ENCODE data around the gene DCP1B.

DCP1B gene

DNA sequence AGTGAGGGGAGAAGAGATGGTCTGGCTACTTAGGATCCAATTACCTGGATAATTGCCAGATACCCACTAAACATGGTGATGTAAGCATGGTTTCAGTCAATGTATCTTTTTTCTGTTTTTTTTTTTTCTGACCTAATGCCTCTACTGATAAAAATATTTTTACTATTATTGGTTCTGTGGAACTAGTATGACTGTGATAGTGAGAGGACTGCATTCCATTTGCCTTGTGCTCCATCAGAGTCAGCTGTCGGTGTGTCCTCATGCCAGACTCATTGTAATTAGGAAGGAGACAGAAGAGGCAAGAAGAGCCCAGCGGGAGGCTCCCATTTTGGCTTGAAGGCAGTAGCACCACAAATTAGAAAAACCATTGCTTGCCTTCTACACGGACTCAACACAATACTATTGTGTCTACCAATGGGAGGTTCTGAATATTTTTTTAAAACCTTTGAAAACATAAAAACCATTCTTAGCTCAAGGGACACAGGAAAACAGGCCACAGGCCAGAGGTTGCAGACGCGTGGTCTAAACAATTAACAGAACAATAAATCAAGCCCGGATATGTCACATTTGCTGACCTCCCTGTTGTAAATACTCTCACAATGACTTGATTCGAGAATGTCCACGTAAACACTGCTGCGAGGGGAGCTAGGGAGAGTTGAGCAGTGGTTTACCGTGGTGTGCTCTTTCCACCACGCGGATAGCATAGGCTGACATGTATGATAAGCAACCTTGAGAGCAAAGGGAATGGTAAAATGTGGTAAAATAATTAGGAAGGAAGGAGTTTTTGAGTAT is 13.5 kb upstream of the DCP1B start:
- no peak for DNase-seq (ENCODE audit: low read depth)

DNA sequence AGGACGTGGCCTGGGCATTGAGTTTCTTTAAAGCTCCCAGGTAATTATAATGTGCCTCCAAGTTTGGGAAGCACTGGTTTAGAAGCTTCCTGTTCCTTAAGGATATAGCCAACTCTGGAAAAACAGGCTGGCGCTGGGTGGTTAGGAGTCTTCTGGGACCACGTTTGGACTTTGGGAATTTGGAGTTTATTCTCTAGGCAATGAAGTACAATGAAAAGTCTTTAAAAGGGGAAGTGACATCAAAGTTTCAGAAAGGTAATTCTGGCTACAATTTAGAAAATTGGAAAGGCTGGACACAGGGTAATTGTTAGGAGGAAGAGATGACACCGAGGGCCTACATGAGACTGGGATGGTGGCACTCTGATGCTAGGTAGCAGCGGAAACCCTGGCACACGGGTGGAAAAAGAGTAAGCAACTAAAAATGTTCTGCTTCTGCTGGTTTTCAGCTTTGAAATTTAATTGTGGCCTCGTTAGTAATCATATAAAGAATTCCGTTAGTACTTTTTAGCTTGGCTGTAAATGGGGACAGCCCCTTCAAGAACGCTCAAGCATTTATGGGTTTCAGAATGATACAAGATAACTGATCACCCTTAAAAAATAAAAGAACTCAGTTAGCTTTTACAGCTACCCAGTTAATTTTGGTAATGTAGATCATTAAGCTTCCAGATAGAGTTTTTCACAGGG is 12.7 kb upstream of the DCP1B start:
- DNase-seq (ENCODE audit: low read depth): no peak

DNA sequence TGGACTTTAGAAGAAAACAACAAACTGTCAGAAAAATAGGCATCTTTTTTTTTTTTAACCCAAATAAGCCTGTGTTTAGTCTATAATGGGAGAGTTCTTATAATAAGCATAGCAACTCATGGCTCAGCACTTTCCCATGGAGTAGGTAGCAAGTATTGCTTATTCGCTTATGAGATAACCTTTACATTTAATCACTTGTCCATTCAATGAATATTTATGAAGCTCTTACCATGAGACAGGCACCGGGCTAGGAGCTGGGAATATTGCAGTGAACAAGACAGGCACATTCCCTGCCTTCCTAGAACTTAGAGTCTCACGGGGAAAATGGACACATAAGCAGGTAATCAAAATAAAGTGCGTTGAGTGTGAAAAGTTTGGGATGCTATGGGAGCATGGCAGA is 10.0 kb upstream of the DCP1B start:
- DNase-seq (ENCODE audit: low read depth): no peak

DNA sequence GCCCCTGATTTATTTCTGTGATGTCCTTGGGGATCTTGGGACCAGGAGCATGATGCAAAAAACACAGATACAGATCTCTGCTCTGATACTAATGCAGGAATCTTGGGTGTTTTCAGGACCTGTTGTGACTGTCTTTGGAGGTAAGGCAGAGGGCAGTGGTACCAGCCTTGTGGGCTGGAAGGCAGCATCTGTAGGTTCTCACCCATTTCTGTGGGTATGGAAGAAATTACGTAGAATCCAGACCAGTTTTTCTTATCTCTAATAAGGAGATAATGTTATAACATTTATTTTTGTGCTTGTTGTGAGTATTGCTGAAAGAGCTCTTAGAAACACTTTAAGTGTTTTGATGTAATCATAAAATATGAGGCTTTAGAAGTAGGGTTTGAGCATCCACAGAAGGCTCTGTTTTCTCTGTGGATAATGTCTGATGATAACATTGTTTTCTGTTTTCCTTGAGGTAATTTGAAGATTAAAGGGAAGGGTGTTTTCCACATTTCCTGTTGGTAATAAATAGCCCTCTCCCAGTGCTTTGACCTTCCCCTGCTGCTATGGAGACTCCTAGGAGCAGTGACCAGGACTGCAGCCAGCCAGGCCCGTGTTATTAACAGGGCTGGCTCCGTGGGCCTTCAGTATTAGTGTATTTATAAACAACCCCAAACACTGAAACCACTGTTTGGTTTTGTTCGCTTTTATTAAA is 9.4 kb upstream of the DCP1B start:
- DNase-seq (ENCODE audit: low read depth): no peak

DNA sequence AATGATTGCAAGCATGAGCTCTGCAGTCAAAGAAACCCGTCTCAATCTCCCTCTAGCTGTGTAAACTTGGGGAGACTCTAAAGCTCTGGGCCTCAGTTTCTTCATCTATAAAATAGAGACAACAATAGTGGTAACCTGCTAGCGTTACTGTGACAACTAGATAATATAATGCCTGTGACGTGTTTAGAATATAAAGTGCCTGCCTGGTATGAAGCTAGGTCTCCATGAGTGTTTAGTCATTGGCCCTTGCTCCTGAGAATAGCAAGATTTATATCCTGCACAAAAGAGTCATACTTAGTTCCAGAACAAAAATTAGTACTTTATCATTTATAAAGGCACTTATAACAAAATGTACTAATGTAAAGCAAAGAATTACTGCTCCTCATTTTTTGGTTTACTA is 8.8 kb upstream of the DCP1B start:
- no peak for DNase-seq (ENCODE audit: low read depth)

DNA sequence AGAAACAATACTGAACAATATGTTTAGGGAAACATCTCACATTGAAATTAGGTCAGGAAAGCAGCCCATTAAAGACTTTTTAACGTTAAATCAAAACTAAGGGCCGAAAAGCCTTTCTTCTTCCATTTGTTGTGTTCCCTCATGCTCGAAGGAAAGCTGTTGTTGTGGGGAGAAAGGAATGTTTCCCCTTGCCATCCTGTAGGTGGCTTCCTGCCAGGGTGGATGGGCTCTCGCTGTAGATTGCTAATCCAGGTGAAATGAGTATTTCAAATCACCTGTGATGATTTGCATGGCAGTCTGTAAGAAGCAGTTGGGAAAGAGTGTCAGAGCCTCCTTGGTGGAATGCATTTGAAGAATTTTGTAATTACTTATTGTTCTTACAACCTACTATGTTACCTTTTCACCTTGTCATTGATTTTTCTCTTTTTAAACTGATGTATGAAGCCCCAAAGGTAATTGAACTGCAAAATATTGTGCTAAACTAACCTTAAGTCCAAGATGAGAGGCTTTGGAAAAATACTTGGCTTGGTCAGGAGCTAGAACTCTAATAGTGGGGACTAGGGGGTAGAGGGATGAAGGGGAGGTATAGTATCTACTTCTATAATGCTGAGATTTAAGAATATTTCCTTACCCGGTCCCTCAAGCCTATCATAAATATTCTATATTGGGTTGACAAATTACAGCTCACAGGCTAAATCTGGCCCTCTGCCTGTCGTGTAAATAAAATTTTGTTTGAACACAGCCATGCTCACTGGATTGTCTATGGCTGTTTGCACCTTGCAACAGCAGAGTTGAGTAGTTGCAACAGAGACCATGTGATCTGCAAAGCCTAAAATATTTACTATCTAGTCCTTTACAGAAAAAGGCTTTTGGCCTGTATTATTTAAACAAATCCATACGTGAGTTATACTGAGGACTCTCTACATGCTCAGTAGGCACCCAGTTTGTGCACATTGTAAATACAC is 7.7 kb upstream of the DCP1B start:
- no peak for DNase-seq (ENCODE audit: low read depth)

DNA sequence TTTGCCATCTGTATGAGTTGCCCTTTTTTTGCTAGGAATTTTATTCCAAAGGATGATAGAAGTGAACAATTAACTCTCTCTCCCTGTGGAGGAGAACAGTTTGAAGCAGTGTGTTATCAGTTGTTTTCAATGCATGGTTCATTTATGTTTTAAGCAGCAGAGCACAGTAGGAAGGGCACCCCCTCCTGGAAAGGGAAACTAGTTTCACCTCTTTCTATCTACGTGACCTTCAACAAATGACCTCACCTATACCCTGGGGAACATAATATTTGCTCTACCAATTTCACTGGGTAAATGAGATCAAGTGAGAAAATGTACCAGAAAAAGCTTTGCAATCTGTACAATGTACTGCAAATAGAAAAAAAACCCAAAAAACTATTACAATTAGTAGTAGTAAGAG is 5.4 kb upstream of the DCP1B start:
- no peak for DNase-seq (ENCODE audit: low read depth)

DNA sequence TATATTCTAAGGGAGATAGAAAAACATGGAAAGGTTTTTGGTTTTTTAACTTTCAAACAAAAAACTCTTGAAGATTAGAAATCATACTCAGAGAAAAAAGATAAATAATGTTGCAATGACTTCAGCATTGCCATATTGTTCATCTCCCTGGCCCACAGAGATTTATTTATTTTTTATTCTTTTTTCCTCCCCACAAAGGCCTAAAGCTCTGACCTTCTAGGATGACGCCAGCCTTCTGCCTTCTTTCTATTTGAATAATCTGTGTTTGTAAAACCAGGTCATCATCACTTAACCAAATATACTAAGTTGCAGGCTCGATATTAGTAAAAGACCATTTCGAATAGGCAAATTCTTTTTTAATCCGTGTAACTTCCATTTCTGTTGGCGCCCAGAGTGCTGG is 4.4 kb upstream of the DCP1B start:
- no peak for DNase-seq (ENCODE audit: low read depth)

DNA sequence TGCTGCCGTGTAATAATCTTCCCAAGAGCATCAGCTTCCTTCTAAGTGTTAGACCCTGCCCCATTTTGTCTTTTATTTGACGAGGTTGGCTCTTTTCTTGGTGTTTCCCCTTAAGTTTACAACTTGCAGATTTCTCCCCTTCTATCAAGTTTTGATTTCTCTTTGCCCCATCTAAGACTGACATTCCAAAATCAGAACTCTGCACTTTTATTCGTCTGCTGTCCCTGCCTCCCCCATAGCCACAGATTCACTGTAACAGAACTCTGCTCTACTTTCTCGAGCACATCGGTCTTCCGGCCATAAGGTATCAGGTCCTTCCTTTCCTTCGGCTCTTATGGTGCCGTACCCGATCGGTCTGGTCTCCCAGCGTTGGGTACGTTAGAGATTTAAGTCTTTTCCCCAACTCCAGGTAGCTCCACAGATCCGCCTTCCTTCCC is 563 bp downstream of the DCP1B start:
- DNase-seq (ENCODE audit: low read depth): no peak

DNA sequence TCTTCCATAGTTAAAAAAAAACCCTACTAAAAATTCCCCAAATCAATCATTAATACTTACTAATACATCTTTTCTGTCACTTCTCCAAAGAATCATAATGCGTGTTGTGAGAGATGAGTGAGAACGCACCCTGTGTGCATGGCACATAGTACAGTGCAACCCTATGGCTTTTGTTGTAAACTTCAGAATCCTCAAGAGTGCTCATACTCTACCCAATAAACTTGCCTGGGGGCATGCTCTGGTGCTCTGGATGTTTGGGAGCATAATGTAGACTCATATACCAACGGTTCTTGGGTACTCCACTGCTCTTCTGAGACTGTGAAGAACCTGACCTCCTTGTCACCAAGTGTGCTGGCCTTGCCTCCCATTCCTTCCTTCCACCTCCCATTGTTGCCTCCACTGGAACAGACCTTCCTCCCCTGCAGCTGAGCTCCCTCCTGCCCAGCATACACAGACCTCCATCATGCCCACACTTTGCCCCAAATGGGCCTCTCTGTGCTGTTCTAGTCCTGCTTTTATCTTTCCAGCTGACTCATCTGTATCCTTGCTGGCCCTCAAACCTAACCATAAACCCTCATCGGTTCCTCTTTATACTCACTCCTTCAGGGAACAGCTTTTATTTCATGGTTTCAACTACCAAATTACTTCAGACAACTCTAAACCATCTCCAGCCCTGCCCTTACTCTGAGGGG is 8.9 kb downstream of the DCP1B start:
- DNase-seq (ENCODE audit: low read depth): no peak

DNA sequence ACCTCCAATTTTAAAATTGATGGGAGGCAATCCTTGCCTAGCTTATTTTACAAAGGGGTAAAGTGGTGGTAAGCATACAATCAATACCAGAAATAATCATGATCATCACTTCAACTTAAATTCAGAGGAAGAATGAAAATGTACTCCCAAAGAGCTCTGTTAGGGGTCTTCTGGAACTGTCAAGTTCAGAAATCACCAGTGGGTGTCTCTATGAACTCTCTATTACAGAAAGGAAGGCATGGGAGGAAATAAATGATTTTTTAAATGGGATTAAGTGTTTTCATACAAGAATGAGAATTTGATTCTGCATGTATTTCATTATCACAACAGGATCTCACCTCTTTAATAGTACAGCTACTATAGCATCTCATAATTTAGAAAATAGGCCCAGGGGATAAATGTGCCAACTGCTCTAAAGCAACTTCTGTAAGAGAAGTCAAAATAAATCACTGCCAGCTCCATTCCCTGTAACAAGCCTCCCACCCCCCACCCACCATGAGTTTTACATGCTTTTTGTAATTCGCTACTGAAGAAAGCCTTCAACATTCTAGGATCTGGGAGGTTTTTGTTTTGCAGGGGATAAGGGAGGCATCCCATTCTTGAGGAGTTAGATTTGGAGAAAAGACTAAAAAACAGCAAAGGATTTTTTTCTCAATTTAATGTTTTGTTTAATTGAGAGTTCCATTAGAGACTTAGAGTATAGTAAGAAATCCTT is 9.7 kb downstream of the DCP1B start:
- DNase-seq (ENCODE audit: low read depth): no peak

DNA sequence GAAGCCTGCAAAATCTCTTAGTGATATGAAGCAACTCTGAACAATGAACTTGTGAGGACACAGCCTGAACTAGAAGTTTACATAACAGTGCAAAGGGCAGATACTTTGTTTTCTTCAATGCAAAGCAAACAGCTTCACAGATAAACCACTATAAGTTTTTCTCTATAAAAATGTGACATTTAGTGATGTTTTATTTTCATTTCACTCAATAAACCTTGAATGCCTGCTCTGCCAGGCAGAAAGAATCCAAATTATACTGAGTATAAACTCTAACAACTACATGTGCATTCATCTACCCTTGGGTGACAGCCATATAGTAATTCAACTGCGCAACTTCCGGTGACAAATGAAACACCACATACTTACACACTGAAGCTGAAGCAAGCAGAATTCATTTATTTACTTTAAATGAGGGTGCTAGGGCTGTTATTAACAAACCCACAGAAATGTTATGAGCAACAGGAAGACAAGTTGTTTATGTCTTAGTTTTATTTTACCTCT is 10.3 kb downstream of the DCP1B start:
- no peak for DNase-seq (ENCODE audit: low read depth)

DNA sequence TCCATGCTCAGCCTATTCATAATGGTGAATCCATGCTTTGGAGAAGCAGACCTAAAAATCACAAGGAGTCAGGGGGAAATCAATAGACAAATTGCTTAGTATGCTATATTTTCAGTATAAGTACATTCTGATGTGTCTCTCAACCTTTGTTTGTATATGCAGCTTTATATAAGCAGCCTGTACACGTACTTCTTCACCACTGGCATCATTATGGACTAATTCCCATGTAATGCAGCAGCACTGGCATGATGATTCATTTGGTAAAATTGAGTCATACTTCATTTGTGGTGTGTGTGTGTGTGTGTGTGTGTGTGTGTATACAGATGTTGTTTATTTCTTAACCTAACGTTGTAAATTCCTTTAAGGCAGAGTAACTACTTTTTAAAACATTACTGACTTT is 10.9 kb downstream of the DCP1B start:
- DNase-seq (ENCODE audit: low read depth): no peak

DNA sequence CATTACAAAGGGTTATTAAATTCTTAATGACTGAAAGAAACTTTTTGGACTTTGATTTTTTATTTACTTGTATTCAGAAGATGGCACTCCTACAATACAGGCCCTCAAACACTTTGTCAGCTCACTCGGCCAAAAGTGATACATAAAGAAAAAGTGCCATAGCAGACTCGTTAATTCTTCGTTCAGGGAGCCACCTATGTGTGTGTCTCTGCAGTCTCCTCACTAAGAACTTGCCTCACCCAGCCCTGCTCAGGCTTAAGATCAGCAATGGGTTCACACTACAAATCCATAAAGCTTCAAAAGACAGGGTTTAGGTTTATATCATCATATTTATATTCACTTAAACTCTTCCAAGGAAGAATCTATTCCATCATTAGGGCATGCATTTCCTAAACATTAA is 11.5 kb downstream of the DCP1B start:
- no peak for DNase-seq (ENCODE audit: low read depth)

DNA sequence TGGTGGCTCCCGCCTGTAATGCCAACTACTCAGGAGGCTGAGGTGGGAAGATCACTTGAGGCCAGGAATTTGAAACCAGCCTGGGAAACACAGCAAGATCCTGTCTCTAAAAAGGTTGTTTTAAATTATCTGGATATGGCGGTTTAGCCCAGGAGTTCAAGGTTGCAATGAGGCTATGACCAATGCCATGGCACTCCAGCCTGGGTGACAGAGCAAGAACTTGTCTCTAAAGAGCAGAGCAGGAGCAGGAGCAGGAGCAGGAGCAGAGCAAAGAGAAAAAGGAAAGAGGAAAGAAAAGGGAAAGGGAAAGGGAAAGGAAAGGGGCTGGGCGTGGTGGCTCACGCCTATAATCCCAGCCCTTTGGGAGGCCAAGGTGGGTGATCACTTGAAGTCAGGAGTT is 15.1 kb downstream of the DCP1B start:
- no peak for DNase-seq (ENCODE audit: low read depth)

DNA sequence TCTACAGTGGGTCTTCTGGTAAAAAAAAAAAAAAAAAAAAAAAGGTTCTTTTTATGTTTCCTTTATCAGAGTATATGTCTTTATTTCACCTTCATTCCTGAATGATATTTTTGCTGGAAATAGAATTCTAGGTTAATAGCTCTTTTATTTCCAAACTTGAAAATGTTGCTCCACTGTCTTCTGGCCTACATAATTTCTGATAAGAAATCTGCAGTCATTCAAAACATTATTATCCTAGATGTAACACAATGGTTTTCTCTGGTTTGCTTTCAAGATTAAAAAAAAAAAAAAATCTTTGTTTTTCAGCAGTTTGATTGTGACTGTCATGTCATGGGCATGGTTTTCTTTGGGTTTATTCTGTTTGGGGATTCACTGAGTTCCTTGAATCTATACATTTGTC is 19.5 kb downstream of the DCP1B start:
- no peak for DNase-seq (ENCODE audit: low read depth)

DNA sequence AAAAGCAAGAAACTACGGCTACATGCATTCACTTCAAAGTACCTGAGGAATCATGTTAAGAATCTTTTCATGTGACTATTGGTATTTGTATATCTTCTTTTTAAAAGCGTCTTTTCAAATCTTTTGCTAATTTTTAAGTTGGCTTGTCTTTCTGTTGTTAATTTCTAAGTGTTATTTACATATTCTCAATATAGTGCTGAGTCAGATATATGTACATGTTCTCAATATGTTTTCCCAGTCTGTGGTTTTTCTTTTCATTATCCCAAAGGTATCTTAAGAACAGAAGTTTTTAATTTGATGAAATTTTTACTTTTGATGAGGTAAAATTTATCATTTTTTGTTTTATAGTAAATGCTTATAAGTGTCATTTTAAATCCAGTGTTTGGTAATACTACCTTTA is 24.0 kb downstream of the DCP1B start:
- DNase-seq (ENCODE audit: low read depth): no peak

DNA sequence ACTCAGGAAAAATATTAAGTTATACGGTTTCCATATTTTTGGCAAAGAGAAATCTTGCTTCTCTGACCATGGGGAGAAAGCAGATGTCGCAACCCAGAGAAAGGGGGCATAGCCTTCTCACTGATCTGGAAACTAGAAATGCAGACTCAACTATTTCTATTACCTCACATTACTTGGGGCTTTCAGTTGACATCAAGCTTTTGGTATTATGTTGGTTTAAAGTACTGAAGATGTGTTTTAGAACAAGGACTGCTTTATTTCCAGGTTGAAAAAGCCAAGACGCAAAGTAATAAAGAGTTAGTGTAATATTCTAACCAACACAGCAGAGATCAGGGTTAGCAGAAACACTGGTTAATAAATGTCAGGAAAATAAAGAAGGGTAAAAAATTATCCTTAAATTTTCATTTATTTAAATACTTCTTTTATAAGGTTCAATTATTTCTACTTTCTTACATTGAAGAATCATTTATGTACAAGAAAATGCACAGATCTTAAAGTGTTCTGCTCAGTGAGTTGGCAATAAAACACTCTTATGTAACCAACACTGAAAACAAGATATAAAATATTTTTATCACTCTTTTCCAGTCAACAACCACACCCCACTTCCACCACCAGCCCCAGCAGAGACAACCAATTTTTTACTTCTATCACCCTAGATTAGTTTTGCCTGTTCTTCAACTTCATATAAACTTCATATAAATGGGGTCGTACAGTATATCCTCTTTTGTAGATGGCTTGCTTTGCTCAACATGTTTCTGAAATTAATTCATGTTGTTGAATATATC is 26.0 kb downstream of the DCP1B start:
- DNase-seq (ENCODE audit: low read depth): no peak

DNA sequence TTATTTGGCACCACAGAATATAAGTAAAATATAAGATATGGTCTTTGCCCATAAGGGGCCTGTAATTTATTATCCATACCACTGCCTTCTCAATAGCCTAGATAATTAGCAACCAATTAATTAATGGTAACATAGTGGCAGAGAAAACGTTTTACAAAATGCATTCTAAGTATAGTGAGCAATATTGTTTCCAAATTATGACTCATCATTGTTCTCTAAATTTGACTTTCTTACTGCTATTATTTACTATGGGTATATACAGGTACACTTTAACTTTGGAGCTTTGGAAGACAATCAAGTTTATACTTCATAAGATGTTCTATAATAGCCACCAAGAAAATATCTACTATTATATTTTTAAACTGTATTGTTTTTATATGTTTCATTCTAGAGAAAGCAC is 26.7 kb downstream of the DCP1B start:
- DNase-seq (ENCODE audit: low read depth): no peak

DNA sequence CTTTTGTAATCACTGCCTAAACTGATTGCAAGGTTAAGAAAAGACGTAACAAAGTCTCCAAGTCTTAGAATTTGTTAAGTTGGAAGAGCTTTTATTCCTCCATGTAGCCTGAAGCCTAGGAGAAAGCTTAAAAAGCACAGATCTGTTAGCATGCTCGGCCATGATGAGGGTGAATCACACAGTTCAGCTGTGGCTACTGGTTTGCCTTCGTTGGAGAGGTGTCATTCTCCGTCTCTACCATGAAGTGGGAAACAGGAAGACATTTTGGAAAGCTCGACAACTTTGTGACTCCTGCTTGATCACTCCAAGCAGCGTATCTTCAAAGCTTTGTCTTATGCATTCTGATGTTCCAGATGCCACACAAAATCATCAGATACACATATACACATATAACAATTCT is 27.1 kb downstream of the DCP1B start:
- no peak for DNase-seq (ENCODE audit: low read depth)

Measured in activated T-cell treated with anti-CD3 and anti-CD28 coated beads for 48 hours (primary cell).